ENCODE data around the gene CENPC.

The CENPC gene

DNA sequence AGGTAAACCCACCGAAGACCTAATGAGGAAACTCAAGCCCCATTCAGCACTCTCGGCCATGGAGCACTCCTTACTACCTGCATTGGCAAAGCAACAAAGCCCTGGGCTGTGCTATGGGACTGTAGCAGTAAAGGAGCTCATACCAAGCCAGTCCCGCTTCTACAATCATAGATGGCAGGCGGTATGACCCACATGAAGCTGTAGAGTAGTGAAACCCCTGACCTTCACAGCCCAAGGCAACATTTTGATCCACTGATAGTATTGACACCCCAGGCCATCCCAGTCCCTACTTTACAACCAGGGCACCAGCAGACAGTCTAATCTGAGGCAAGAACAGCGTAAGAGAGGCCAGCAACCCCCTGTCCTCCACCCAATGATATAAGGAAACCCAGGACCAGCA, 25.2 kb downstream of the CENPC start:
- no peak for DNase-seq (ENCODE audit: low read depth)
- H3K4me3 ChIP-seq (ENCODE audit: low read depth, low read length): no peak overlapping the region
- TF ChIP-seq, protein P1, sequence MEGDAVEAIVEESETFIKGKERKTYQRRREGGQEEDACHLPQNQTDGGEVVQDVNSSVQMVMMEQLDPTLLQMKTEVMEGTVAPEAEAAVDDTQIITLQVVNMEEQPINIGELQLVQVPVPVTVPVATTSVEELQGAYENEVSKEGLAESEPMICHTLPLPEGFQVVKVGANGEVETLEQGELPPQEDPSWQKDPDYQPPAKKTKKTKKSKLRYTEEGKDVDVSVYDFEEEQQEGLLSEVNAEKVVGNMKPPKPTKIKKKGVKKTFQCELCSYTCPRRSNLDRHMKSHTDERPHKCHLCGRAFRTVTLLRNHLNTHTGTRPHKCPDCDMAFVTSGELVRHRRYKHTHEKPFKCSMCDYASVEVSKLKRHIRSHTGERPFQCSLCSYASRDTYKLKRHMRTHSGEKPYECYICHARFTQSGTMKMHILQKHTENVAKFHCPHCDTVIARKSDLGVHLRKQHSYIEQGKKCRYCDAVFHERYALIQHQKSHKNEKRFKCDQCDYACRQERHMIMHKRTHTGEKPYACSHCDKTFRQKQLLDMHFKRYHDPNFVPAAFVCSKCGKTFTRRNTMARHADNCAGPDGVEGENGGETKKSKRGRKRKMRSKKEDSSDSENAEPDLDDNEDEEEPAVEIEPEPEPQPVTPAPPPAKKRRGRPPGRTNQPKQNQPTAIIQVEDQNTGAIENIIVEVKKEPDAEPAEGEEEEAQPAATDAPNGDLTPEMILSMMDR (IDR thresholded peaks at IDR 0.05; ENCODE audit: low read depth, low read length, missing control alignments): no peak

DNA sequence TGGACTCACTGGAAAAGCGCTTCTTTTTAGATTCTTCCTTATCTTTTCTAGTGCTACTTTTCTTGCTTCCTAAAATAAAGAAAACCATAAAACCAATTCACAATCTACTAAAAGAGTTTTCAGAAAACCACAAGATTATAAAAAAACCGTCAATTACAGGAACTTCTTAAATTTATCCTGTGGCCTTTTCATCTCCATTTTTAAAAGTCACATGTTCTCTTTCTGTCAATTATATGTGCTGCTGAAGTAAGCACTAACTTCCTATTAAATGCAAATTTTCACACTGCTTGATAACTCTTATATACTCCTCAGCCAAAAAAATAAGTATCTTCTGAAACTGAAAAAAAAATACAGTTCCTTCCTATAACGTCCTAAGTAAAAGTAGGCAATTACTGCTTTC, 32.8 kb downstream of the CENPC start:
- DNase-seq (ENCODE audit: low read depth): no peak
- H3K4me3 ChIP-seq (ENCODE audit: low read depth, low read length): no peak overlapping the region
- TF ChIP-seq, protein P1 (IDR thresholded peaks at IDR 0.05; ENCODE audit: low read depth, low read length, missing control alignments): no peak

DNA sequence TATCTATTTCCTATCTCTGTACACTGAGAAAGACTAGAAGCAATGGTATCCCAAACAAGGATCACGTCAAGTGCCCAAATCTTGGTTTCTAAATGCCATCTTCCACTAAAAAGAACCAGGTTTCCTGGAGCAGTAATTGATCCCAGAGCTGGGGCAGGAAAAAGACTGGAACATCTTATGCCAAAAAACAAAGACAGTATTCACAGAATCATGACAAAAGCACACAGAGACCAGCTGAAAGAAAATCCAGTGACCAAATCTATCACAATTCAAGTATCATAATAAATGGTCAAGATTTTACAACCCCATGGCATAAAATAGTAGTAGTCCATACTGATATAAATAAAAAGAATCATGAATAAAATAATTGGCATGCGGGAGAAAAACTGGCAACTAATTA, 44.9 kb downstream of the CENPC start:
- TF ChIP-seq, protein P1 (IDR thresholded peaks at IDR 0.05; ENCODE audit: low read depth, low read length, missing control alignments): no peak
- DNase-seq (ENCODE audit: low read depth): no peak
- no peak overlapping the region for H3K4me3 ChIP-seq (ENCODE audit: low read depth, low read length)

DNA sequence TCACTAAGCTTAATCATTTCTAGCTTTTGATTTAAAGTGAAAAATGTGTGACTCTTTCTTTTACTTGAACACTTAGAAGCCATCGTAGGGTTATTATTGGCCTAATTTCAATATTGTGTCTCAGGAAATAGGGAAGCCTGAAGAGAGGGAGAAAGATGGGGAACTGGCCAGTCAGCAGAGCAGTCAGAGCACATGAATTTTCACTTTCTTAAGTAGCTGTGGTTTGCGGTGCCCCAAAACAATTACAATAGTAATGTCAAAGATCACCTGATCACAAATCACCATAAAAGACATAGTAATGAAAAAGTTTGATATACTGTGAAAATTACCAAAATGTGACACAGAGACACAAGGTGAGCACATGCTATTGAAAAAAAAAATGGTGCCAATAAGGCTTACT, 45.5 kb downstream of the CENPC start:
- TF ChIP-seq, protein P1 (IDR thresholded peaks at IDR 0.05; ENCODE audit: low read depth, low read length, missing control alignments): no peak
- DNase-seq (ENCODE audit: low read depth): no peak
- no peak overlapping the region for H3K4me3 ChIP-seq (ENCODE audit: low read depth, low read length)

DNA sequence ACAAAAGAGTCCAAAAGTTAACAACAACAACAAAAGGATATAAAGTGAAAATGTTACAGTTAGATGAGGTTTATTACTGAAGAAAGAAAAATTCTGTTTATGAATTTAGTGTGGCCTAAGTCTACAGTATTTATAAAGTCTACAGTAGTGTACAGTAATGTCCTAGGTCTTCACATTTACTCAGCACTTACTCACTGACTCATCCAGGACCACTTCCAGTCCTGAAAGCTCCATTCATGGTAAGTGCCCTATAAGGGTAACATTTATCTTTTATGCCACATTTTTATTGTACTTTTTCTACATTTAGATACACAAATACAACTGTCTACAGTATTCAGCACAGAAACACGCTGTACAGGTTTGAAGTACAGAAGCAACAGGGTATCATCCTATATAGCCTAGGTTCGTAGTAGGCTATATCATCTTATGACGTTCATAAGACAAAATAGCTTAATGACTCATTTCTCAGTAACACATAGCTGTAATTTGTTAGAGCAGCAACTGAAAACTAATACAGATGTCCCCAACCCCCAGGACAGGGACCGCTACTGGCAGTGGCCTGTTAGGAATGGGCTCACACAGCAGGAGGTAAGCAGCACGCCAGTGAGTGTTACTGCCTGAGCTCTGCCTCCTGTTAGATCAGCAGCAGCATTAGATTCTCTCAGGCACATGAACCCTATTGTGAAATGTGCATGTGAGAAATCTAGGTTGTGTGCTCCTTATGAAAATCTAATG, 61.3 kb downstream of the CENPC start:
- TF ChIP-seq, protein P1 (IDR thresholded peaks at IDR 0.05; ENCODE audit: low read depth, low read length, missing control alignments): no peak
- DNase-seq (ENCODE audit: low read depth): no peak
- no peak overlapping the region for H3K4me3 ChIP-seq (ENCODE audit: low read depth, low read length)

DNA sequence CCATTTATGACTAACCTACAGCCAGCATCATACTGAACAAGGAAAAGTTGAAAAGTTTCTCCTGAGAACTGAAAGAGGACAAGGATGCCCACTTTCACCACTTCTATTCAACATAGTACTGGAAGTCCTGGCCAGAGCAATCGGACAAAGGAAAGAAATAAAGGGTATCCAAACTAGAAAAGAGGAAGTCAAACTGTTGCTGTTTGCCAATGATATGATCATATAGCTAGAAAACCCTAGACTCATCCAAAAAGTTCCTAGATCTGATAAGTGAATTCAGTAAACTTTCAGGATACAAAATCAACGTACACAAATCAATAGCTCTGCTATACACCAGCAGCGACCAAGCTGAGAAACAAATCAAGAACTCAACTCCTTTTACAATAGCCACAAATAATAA, 64.5 kb downstream of the CENPC start:
- H3K4me3 ChIP-seq (ENCODE audit: low read depth, low read length): no peak overlapping the region
- DNase-seq (ENCODE audit: low read depth): no peak
- TF ChIP-seq, protein P1 (IDR thresholded peaks at IDR 0.05; ENCODE audit: low read depth, low read length, missing control alignments): no peak

DNA sequence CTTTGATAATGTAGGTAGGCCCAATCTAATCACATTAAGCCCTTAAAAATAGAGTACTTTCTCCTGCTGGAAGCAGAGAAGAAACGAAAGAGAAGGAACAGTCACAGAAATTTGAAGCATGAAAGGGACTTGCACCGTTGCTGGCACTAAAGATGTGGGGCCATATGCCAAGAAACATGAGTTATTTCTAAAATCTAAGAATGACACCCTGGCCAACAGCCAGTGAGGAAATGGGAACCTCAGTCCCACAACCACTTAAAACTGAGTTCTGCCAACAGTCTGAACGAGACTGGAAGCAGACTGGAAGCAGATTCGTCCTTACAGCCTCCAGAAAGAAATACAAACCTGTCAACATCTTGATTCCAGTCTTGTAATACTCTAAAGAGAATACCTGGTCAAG, 70.1 kb downstream of the CENPC start:
- no peak for DNase-seq (ENCODE audit: low read depth)
- TF ChIP-seq, protein P1 (IDR thresholded peaks at IDR 0.05; ENCODE audit: low read depth, low read length, missing control alignments): no peak
- H3K4me3 ChIP-seq (ENCODE audit: low read depth, low read length): no peak overlapping the region
